ENCODE measurements around the gene CAVIN1.
"Not testable (repeated sequence)": the region's sequence is repeated elsewhere in the genome, so short reads cannot be mapped to it uniquely, and the experiment has no call there.

Gene CAVIN1

GRCh38 chr17:42456223-42457106, 33.4 kb upstream of the CAVIN1 start:
- peak overlapping the region in 1 of 2 donors; percentile 39 for H3K9ac ChIP-seq (ENCODE audit: low read depth in 1 of 2, low read length in 2 of 2)
- peak overlapping the region; percentile 54 for H3K27ac ChIP-seq (ENCODE audit: low read depth, low read length)
- H3K36me3 ChIP-seq (ENCODE audit: control insufficient read depth in 1 of 2, insufficient read depth in 2 of 2, low read length in 2 of 2) = peaks cover 0 to under 1% of the 10 kb centered on the region in 2 donors
- H3K27me3 ChIP-seq (ENCODE audit: control insufficient read depth in 1 of 2, insufficient read depth in 2 of 2, low read length in 2 of 2) = no peaks in the 10 kb centered on the region
- peaks cover 26 to 34% of the 10 kb centered on the region in 2 donors for H3K4me1 ChIP-seq (ENCODE audit: control insufficient read depth in 1 of 2, insufficient read depth in 2 of 2, low read length in 2 of 2)
- no peaks in the 10 kb centered on the region for H3K9me3 ChIP-seq (ENCODE audit: control insufficient read depth in 1 of 2, low read length in 2 of 2)
- peak overlapping the region in 1 of 2 donors; percentile 5 for H3K4me3 ChIP-seq (ENCODE audit: low read depth in 1 of 2, low read length in 2 of 2)

DNA sequence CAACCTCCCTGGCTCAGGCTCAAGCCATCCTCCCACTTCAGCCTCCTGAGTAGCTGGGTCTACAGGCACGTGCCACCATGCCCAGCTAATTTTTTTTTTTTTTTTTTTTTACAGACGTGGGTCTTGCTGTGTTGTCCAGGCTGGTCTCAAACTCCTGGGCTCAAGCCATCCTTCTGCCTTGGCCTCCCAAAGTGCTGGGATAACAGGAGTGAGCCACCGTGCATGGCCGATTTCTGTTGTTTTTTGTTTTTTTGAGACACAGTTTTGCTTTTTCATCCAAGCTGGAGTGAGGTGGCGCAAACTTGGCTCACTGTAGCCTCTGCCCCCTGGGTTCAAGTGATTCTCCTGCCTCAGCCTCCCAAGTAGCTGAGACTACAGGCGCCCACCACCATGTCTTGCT, 31.9 kb upstream of the CAVIN1 start:
- H3K4me1 ChIP-seq (ENCODE audit: control insufficient read depth in 1 of 2, insufficient read depth in 2 of 2, low read length in 2 of 2) = peaks cover 18 to 22% of the 10 kb centered on the region in 2 donors
- H3K9ac ChIP-seq (ENCODE audit: low read depth in 1 of 2, low read length in 2 of 2); H3K36me3 ChIP-seq (ENCODE audit: control insufficient read depth in 1 of 2, insufficient read depth in 2 of 2, low read length in 2 of 2); H3K9me3 ChIP-seq (ENCODE audit: control insufficient read depth in 1 of 2, low read length in 2 of 2); H3K27me3 ChIP-seq (ENCODE audit: control insufficient read depth in 1 of 2, insufficient read depth in 2 of 2, low read length in 2 of 2); H3K4me3 ChIP-seq (ENCODE audit: low read depth in 1 of 2, low read length in 2 of 2); H3K27ac ChIP-seq (ENCODE audit: low read depth, low read length): not testable (repeated sequence)

DNA sequence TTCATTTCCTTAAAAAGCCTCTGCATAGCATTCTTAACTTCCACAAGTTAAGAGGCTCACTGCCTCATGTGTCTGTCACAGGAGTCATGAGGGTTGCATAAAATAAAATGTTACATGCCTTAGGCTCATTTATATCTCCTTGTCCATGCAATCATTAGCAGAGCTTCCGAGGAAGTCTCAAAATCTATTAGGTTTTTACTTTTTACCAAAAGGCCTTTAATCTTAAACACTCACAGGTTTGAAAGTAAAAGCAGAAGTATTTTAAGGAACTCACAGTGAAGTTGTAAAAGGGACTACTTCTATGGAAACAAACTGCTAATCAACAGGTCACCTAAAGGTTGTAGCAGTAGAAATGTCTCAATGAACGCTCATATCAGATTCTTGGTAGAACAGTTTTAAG, 30.4 kb upstream of the CAVIN1 start:
- Histone ChIP-seq H3K4me3 (ENCODE audit: low read depth in 1 of 2, low read length in 2 of 2) (no peak overlapping the region), H3K36me3 (ENCODE audit: control insufficient read depth in 1 of 2, insufficient read depth in 2 of 2, low read length in 2 of 2) (no peaks in the 10 kb centered on the region), H3K4me1 (ENCODE audit: control insufficient read depth in 1 of 2, insufficient read depth in 2 of 2, low read length in 2 of 2) (peaks cover 14 to 21% of the 10 kb centered on the region in 2 donors), H3K9ac (ENCODE audit: low read depth in 1 of 2, low read length in 2 of 2) (no peak overlapping the region), H3K9me3 (ENCODE audit: control insufficient read depth in 1 of 2, low read length in 2 of 2) (no peaks in the 10 kb centered on the region), H3K27me3 (ENCODE audit: control insufficient read depth in 1 of 2, insufficient read depth in 2 of 2, low read length in 2 of 2) (no peaks in the 10 kb centered on the region), H3K27ac (ENCODE audit: low read depth, low read length) (no peak overlapping the region)

GRCh38 chr17:42451270-42451669, 28.2 kb upstream of the CAVIN1 start:
- not testable (repeated sequence) for H3K4me1 ChIP-seq (ENCODE audit: control insufficient read depth in 1 of 2, insufficient read depth in 2 of 2, low read length in 2 of 2); H3K4me3 ChIP-seq (ENCODE audit: low read depth in 1 of 2, low read length in 2 of 2); H3K36me3 ChIP-seq (ENCODE audit: control insufficient read depth in 1 of 2, insufficient read depth in 2 of 2, low read length in 2 of 2); H3K9me3 ChIP-seq (ENCODE audit: control insufficient read depth in 1 of 2, low read length in 2 of 2); H3K27ac ChIP-seq (ENCODE audit: low read depth, low read length); H3K27me3 ChIP-seq (ENCODE audit: control insufficient read depth in 1 of 2, insufficient read depth in 2 of 2, low read length in 2 of 2); H3K9ac ChIP-seq (ENCODE audit: low read depth in 1 of 2, low read length in 2 of 2)

GRCh38 chr17:42449838-42450237, 26.8 kb upstream of the CAVIN1 start:
- not testable (repeated sequence) for H3K27ac ChIP-seq (ENCODE audit: low read depth, low read length); H3K4me1 ChIP-seq (ENCODE audit: control insufficient read depth in 1 of 2, insufficient read depth in 2 of 2, low read length in 2 of 2); H3K9me3 ChIP-seq (ENCODE audit: control insufficient read depth in 1 of 2, low read length in 2 of 2); H3K27me3 ChIP-seq (ENCODE audit: control insufficient read depth in 1 of 2, insufficient read depth in 2 of 2, low read length in 2 of 2); H3K36me3 ChIP-seq (ENCODE audit: control insufficient read depth in 1 of 2, insufficient read depth in 2 of 2, low read length in 2 of 2); H3K4me3 ChIP-seq (ENCODE audit: low read depth in 1 of 2, low read length in 2 of 2); H3K9ac ChIP-seq (ENCODE audit: low read depth in 1 of 2, low read length in 2 of 2)

GRCh38 chr17:42449176-42449575, 26.1 kb upstream of the CAVIN1 start:
- H3K27ac ChIP-seq (ENCODE audit: low read depth, low read length); H3K4me3 ChIP-seq (ENCODE audit: low read depth in 1 of 2, low read length in 2 of 2); H3K4me1 ChIP-seq (ENCODE audit: control insufficient read depth in 1 of 2, insufficient read depth in 2 of 2, low read length in 2 of 2); H3K36me3 ChIP-seq (ENCODE audit: control insufficient read depth in 1 of 2, insufficient read depth in 2 of 2, low read length in 2 of 2); H3K9ac ChIP-seq (ENCODE audit: low read depth in 1 of 2, low read length in 2 of 2); H3K9me3 ChIP-seq (ENCODE audit: control insufficient read depth in 1 of 2, low read length in 2 of 2); H3K27me3 ChIP-seq (ENCODE audit: control insufficient read depth in 1 of 2, insufficient read depth in 2 of 2, low read length in 2 of 2): not testable (repeated sequence)

GRCh38 chr17:42442196-42442565, 19.1 kb upstream of the CAVIN1 start:
- no peaks in the 10 kb centered on the region for H3K36me3 ChIP-seq (ENCODE audit: control insufficient read depth in 1 of 2, insufficient read depth in 2 of 2, low read length in 2 of 2)
- no peak overlapping the region for H3K9ac ChIP-seq (ENCODE audit: low read depth in 1 of 2, low read length in 2 of 2)
- H3K4me3 ChIP-seq (ENCODE audit: low read depth in 1 of 2, low read length in 2 of 2) = peak overlapping the region in 1 of 2 donors; percentile 28
- no peaks in the 10 kb centered on the region for H3K27me3 ChIP-seq (ENCODE audit: control insufficient read depth in 1 of 2, insufficient read depth in 2 of 2, low read length in 2 of 2)
- H3K4me1 ChIP-seq (ENCODE audit: control insufficient read depth in 1 of 2, insufficient read depth in 2 of 2, low read length in 2 of 2) = peaks cover 6 to 15% of the 10 kb centered on the region in 2 donors
- no peaks in the 10 kb centered on the region for H3K9me3 ChIP-seq (ENCODE audit: control insufficient read depth in 1 of 2, low read length in 2 of 2)
- H3K27ac ChIP-seq (ENCODE audit: low read depth, low read length) = no peak overlapping the region

- Histone ChIP-seq H3K36me3 (ENCODE audit: control insufficient read depth in 1 of 2, insufficient read depth in 2 of 2, low read length in 2 of 2) (no peaks in the 10 kb centered on the region), H3K4me1 (ENCODE audit: control insufficient read depth in 1 of 2, insufficient read depth in 2 of 2, low read length in 2 of 2) (peaks cover 6 to 15% of the 10 kb centered on the region in 2 donors), H3K27me3 (ENCODE audit: control insufficient read depth in 1 of 2, insufficient read depth in 2 of 2, low read length in 2 of 2) (no peaks in the 10 kb centered on the region), H3K9me3 (ENCODE audit: control insufficient read depth in 1 of 2, low read length in 2 of 2) (no peaks in the 10 kb centered on the region), H3K4me3 (ENCODE audit: low read depth in 1 of 2, low read length in 2 of 2) (peak overlapping the region in 1 of 2 donors; percentile 28), H3K9ac (ENCODE audit: low read depth in 1 of 2, low read length in 2 of 2) (no peak overlapping the region), H3K27ac (ENCODE audit: low read depth, low read length) (no peak overlapping the region)
Measured at GRCh38 chr17:42441371-42442195, 18.5 kb upstream of the CAVIN1 start.

DNA sequence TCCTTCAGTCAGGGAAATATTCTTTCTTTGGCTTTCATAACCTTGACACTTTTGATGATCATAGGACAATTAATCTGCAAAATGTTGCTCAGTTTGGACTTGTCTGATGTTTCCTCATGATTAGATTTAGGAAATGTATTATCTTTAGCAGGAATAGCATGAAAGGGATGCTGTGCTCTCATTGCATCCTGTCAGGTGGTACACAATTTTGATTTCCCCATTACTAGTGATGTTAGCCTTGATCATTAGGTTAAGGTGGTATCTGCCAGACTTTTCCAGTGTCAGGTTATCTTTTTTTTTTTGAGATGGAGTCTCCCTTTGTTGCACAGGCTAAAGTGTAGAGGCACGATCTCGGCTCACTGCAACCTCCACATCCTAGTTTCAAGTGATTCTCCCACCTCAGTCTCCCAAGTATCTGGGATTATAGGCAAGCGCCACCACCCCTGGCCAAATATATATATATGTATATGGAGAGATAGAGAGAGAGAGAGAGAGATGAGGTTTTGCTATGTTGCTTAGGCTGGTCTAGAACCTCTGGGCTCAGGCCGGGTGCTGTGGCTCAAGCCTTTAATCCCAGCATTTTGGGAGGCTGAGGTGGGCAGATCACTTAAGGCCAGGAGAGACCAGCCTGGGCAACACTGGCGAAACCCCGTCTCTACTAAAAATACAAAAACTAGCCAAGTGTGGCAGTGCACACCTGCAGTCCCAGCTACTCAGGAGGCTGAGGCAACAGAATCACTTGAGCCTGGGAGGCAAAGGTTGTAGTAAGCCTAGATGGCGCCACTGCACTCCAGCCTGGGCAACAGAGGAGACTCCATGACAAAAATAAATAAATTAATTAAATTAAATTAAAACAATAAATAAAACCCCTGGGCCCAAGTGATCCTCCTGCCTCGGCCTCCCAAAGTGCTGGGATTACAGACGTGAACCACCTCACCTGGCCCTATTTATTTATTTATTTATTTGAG, 15.8 kb upstream of the CAVIN1 start:
- no peak overlapping the region for H3K27ac ChIP-seq (ENCODE audit: low read depth, low read length)
- H3K9me3 ChIP-seq (ENCODE audit: control insufficient read depth in 1 of 2, low read length in 2 of 2) = no peaks in the 10 kb centered on the region
- no peaks in the 10 kb centered on the region for H3K36me3 ChIP-seq (ENCODE audit: control insufficient read depth in 1 of 2, insufficient read depth in 2 of 2, low read length in 2 of 2)
- H3K4me1 ChIP-seq (ENCODE audit: control insufficient read depth in 1 of 2, insufficient read depth in 2 of 2, low read length in 2 of 2) = peaks cover 6 to 15% of the 10 kb centered on the region in 2 donors
- H3K27me3 ChIP-seq (ENCODE audit: control insufficient read depth in 1 of 2, insufficient read depth in 2 of 2, low read length in 2 of 2) = no peaks in the 10 kb centered on the region
- no peak overlapping the region for H3K4me3 ChIP-seq (ENCODE audit: low read depth in 1 of 2, low read length in 2 of 2)
- no peak overlapping the region for H3K9ac ChIP-seq (ENCODE audit: low read depth in 1 of 2, low read length in 2 of 2)

All from duodenal mucosa (tissue), 2 donors.